Neural cell (in vitro differentiated cells): ENCODE results near the gene KCNJ12. TPM values are rescaled to one million over a fixed set of nuclear protein-coding genes. Genes with fewer than 3 reads are reported as not detected.

Source experiments
- H2AFZ ChIP-seq: fragments of 200-600, 300-800 bp; sonication (generic), shearing (Covaris generic); 2 replicates; pipeline ENCODE4 v1.6.0; 2014; ENCODE audit warnings: low read depth, mild to moderate bottlenecking, antibody characterized with exemption, low read length, moderate library complexity
- H3F3A ChIP-seq: fragments of 200-600 bp; shearing (Covaris generic); 2 replicates; pipeline ENCODE4 v1.6.1; 2016; ENCODE audit warnings: mild to moderate bottlenecking, moderate library complexity, mixed read lengths, antibody characterized with exemption, low read length; ENCODE audit not compliant: insufficient read depth, poor library complexity, severe bottlenecking
- H3K27ac ChIP-seq: fragments of 200-600, 300-800 bp; sonication (generic), shearing (Covaris generic); 2 replicates; pipeline ENCODE4 v1.5.1; 2014; ENCODE audit warnings: mild to moderate bottlenecking, low read length, moderate library complexity
- H3K27me3 ChIP-seq: fragments of 300-800, 200-600 bp; sonication (generic), shearing (Covaris generic); 2 replicates; pipeline ENCODE4 v1.6.0; 2014; ENCODE audit warnings: mild to moderate bottlenecking, low read depth, low read length, moderate library complexity; ENCODE audit not compliant: insufficient read depth
- H3K36me3 ChIP-seq: fragments of 300-800, 200-600 bp; sonication (generic), shearing (Covaris generic); 2 replicates; pipeline ENCODE4 v1.5.1; 2014; ENCODE audit warnings: mild to moderate bottlenecking, antibody characterized with exemption, low read length, moderate library complexity; ENCODE audit not compliant: insufficient read depth
- H3K4me2 ChIP-seq: fragments of 300-800, 200-600 bp; sonication (generic), shearing (Covaris generic); 2 replicates; pipeline ENCODE4 v1.6.0; 2014; ENCODE audit warnings: mild to moderate bottlenecking, low read length
- H3K4me3 ChIP-seq: fragments of 300-800, 200-600 bp; sonication (generic), shearing (Covaris generic); 2 replicates; pipeline ENCODE4 v1.5.1; 2014; ENCODE audit warnings: mild to moderate bottlenecking, low read length, moderate library complexity
- H3K79me2 ChIP-seq: fragments of 200-600 bp; shearing (Covaris generic); replicated peaks from 2 replicates; pipeline ENCODE4 v1.6.0; 2014; ENCODE audit warnings: mild to moderate bottlenecking, low read length, moderate library complexity; ENCODE audit not compliant: insufficient read depth
- H3K9ac ChIP-seq: fragments of 300-800, 200-600 bp; sonication (generic), shearing (Covaris generic); 2 replicates; pipeline ENCODE4 v1.6.1; 2016; ENCODE audit warnings: mild to moderate bottlenecking, low read length, mixed read lengths
- H3K9me2 ChIP-seq: fragments of 200-600 bp; shearing (Covaris generic); 2 replicates; pipeline ENCODE4 v1.6.1; 2016; ENCODE audit warnings: mild to moderate bottlenecking, low read length, mixed read lengths; ENCODE audit not compliant: insufficient read depth
- H3K9me3 ChIP-seq: fragments of 200-600, 300-800 bp; sonication (generic), shearing (Covaris generic); 2 replicates; pipeline ENCODE4 v1.6.1; 2016; ENCODE audit warnings: mild to moderate bottlenecking, mixed run types, low read length, moderate library complexity, mixed read lengths
- H4K20me1 ChIP-seq: fragments of 200-600 bp; shearing (Covaris generic); 2 replicates; pipeline ENCODE4 v1.6.1; 2016; ENCODE audit warnings: mild to moderate bottlenecking, mixed run types; ENCODE audit not compliant: insufficient read depth
- EP300 ChIP-seq: fragments of 450-650 bp; conservative IDR thresholded peaks from 2 replicates; pipeline ENCODE4 v1.6.1; 2014; ENCODE audit warnings: antibody characterized with exemption, mild to moderate bottlenecking, moderate library complexity; ENCODE audit not compliant: poor library complexity, severe bottlenecking
- EZH2 ChIP-seq: fragments of 200-600, 300-800 bp; shearing (Covaris generic), sonication (generic); IDR thresholded peaks from 2 replicates; pipeline ENCODE4 v1.6.1; 2014; ENCODE audit warnings: antibody characterized with exemption, low read length, borderline replicate concordance, mild to moderate bottlenecking; ENCODE audit not compliant: insufficient read depth, poor library complexity, severe bottlenecking
- MXI1 ChIP-seq: fragments of 450-650 bp; conservative IDR thresholded peaks from 2 replicates; pipeline ENCODE4 v1.6.1; 2014; ENCODE audit warnings: antibody characterized with exemption, mild to moderate bottlenecking; ENCODE audit not compliant: poor library complexity, severe bottlenecking
- POLR2AphosphoS5 ChIP-seq: IDR thresholded peaks from 2 replicates; pipeline ENCODE4 v1.6.1; 2012
- RAD21 ChIP-seq: fragments of 450-650 bp; conservative IDR thresholded peaks from 2 replicates; pipeline ENCODE4 v1.6.1; 2014; ENCODE audit warnings: antibody characterized with exemption, mild to moderate bottlenecking, moderate library complexity
- SMC3 ChIP-seq: fragments of 450-650 bp; conservative IDR thresholded peaks from 2 replicates; pipeline ENCODE4 v1.6.1; 2014; ENCODE audit warnings: antibody characterized with exemption, mild to moderate bottlenecking, moderate library complexity; ENCODE audit not compliant: poor library complexity
- TAF1 ChIP-seq: IDR thresholded peaks from 2 replicates; pipeline ENCODE4 v1.6.1; 2012; ENCODE audit warnings: low read depth
- polyA plus RNA-seq: library from polyadenylated mRNA; depleted of rRNA; stranded (reverse); fragments of >200 nt; gene quantifications from 2 replicates; pipeline ENCODE4 v1.2.3, GENCODE V29; 2014
- TF ChIP-seq, protein P1 (sequence below): IDR thresholded peaks from 2 replicates; pipeline ENCODE4 v1.6.1; 2012; ENCODE audit warnings: borderline replicate concordance
- TF ChIP-seq, protein P2 (sequence below): fragments of 450-650 bp; IDR thresholded peaks from 2 replicates; pipeline ENCODE4 v1.5.1; 2014; ENCODE audit warnings: antibody characterized with exemption, mild to moderate bottlenecking, moderate library complexity; ENCODE audit not compliant: poor library complexity, severe bottlenecking

The KCNJ12 gene
- polyA plus RNA-seq, 1 donor from 2014 or later: 1.3 TPM

DNA sequence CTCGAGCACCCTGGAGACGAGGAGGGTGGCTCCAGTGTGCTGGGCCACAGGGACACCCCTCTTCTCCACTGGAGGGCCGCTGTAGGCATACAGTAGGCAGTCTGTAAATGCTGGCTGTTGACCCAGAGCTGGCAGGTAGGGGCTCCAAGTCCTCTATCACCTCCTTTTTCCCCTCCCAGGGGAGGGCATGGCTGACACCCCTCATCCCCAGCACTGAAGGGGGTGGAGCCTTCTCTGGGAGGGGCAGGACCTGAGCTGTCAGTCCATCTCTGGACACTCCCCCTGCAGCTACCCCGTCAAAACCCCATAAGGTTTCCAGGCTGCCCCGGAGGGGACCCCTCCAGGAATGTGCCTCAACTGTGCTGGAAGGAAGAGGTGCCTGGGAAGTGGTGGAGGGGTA is 2.4 kb downstream of the KCNJ12 start:
- peaks cover 39% of the 10 kb centered on the region for H3K27me3 ChIP-seq
- no peak overlapping the region for H3K9ac ChIP-seq
- peak overlapping the region; percentile 64 for H3K4me3 ChIP-seq
- no peaks in the 10 kb centered on the region for H3K9me2 ChIP-seq
- H3K36me3 ChIP-seq: no peaks in the 10 kb centered on the region
- no peaks in the 10 kb centered on the region for H3F3A ChIP-seq
- H3K9me3 ChIP-seq: no peaks in the 10 kb centered on the region
- H3K79me2 ChIP-seq: no peaks in the 10 kb centered on the region
- H3K27ac ChIP-seq: no peak overlapping the region
- H2AFZ ChIP-seq: no peak overlapping the region
- H3K4me2 ChIP-seq: no peak overlapping the region
- TF ChIP-seq, protein P1, sequence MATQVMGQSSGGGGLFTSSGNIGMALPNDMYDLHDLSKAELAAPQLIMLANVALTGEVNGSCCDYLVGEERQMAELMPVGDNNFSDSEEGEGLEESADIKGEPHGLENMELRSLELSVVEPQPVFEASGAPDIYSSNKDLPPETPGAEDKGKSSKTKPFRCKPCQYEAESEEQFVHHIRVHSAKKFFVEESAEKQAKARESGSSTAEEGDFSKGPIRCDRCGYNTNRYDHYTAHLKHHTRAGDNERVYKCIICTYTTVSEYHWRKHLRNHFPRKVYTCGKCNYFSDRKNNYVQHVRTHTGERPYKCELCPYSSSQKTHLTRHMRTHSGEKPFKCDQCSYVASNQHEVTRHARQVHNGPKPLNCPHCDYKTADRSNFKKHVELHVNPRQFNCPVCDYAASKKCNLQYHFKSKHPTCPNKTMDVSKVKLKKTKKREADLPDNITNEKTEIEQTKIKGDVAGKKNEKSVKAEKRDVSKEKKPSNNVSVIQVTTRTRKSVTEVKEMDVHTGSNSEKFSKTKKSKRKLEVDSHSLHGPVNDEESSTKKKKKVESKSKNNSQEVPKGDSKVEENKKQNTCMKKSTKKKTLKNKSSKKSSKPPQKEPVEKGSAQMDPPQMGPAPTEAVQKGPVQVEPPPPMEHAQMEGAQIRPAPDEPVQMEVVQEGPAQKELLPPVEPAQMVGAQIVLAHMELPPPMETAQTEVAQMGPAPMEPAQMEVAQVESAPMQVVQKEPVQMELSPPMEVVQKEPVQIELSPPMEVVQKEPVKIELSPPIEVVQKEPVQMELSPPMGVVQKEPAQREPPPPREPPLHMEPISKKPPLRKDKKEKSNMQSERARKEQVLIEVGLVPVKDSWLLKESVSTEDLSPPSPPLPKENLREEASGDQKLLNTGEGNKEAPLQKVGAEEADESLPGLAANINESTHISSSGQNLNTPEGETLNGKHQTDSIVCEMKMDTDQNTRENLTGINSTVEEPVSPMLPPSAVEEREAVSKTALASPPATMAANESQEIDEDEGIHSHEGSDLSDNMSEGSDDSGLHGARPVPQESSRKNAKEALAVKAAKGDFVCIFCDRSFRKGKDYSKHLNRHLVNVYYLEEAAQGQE: no peak
- TF ChIP-seq EP300 (no peak), TAF1 (no peak), EZH2 (no peak), POLR2AphosphoS5 (no peak), RAD21 (no peak), MXI1 (no peak), SMC3 (no peak)
- TF ChIP-seq, protein P2, sequence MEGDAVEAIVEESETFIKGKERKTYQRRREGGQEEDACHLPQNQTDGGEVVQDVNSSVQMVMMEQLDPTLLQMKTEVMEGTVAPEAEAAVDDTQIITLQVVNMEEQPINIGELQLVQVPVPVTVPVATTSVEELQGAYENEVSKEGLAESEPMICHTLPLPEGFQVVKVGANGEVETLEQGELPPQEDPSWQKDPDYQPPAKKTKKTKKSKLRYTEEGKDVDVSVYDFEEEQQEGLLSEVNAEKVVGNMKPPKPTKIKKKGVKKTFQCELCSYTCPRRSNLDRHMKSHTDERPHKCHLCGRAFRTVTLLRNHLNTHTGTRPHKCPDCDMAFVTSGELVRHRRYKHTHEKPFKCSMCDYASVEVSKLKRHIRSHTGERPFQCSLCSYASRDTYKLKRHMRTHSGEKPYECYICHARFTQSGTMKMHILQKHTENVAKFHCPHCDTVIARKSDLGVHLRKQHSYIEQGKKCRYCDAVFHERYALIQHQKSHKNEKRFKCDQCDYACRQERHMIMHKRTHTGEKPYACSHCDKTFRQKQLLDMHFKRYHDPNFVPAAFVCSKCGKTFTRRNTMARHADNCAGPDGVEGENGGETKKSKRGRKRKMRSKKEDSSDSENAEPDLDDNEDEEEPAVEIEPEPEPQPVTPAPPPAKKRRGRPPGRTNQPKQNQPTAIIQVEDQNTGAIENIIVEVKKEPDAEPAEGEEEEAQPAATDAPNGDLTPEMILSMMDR: no peak
- H4K20me1 ChIP-seq: no peaks in the 10 kb centered on the region

DNA sequence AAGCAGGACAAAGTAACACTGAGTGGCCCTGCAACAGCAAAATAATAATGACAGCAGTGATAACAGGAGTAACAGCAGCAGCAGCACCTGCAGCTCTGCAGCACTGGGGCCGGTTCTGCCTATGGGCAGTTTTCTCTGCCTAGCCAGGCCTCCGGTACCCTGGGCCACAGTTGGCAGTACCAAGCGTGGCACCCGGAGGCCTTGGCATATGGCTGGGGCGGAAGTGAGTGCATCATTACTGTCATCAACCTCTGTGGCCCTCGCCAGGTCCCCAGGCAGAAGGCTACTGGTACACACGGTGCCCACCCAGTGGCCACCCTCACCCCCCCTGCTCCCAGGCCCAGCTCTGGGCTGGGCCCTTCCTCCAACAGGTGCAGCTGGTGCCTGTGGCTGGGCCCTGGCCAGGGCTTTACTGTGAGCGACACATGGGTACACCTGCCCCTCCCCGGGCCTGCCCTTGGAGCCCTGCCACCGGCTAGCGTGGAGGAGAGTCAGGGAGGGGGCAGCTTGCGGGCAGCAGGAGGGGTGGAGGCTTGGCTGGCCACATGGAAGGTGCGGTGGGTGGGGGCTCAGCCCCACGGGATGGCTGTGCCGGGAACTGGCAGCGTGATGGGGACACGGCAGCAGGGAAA is 3.0 kb downstream of the KCNJ12 start:
- H3K9me2 ChIP-seq: no peaks in the 10 kb centered on the region
- no peak for TF ChIP-seq SMC3
- TF ChIP-seq, protein P2: no peak
- no peak for TF ChIP-seq EP300
- TF ChIP-seq, protein P1: no peak
- no peak for TF ChIP-seq TAF1
- no peak for TF ChIP-seq POLR2AphosphoS5
- H2AFZ ChIP-seq: no peak overlapping the region
- H3K9ac ChIP-seq: no peak overlapping the region
- no peaks in the 10 kb centered on the region for H3K36me3 ChIP-seq
- H4K20me1 ChIP-seq: no peaks in the 10 kb centered on the region
- H3F3A ChIP-seq: no peaks in the 10 kb centered on the region
- H3K27me3 ChIP-seq: peaks cover 39% of the 10 kb centered on the region
- no peak overlapping the region for H3K27ac ChIP-seq
- no peaks in the 10 kb centered on the region for H3K9me3 ChIP-seq
- H3K4me2 ChIP-seq: no peak overlapping the region
- no peak overlapping the region for H3K4me3 ChIP-seq
- H3K79me2 ChIP-seq: no peaks in the 10 kb centered on the region
